GM19351 (cell line): Measurements from ENCODE around the gene PNMA6E.
"Not testable (repeated sequence)": the region's sequence is repeated elsewhere in the genome, so short reads cannot be mapped to it uniquely, and the experiment has no call there.

Experiments used
- ATAC-seq: cut with Tn5 transposase; IDR thresholded peaks from one replicate; pipeline ENCODE4 v1.9.1; 2021; ENCODE audit warnings: mild to moderate bottlenecking, moderate library complexity; ENCODE audit not compliant: unreplicated experiment

The PNMA6E gene

GRCh38 chrX:153409414-153410101, 8.4 kb upstream of the PNMA6E start:
- ATAC-seq, result no peak

DNA sequence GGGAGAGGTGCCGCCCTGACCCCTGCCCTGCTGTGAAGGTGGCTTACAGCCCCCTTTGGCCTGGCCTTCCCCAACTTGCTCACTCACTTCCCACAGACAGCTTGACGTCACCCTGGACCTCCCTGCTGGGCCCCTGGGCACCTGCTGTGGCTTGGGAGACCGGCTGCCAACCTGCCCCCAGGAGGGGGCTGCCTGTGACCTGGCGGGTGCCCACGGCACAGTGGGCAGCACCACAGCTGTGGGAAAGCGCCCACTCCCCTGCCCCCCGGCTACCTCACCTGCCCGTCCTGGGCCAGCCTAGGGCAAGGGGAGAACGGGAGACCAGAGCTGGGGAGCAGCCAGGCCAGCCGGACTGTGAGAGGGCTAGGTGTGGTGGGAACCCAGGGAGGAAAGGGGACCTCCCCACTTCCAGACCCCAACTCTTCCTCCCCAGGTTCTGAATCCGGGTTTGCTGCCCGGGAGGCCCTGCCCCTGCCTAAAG, 7.8 kb upstream of the PNMA6E start:
- no peak for ATAC-seq

DNA sequence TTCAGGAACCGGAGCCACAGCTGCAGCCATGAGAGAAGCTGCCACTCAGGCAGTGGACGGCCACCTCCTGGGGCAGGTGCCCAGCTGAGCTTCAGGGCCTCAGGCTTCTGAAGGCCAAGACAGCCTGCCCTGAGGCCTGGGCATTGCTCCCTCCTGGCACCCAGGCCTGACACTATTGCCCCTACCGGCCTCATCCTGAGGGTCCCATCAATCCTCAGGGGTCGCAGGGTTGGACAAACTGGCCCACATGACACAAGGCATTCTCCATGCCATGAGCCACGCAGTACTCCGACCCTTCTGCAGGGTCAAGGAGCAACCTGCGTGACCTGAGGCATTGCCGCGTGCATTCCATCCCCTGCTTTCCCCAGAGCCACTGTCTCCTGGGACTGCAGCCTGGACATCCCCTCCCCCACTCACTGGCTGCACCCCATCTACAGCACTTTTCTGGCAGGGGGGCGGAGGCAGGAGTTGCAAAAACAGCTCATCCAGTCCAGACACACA, 7.1 kb upstream of the PNMA6E start:
- no peak for ATAC-seq

DNA sequence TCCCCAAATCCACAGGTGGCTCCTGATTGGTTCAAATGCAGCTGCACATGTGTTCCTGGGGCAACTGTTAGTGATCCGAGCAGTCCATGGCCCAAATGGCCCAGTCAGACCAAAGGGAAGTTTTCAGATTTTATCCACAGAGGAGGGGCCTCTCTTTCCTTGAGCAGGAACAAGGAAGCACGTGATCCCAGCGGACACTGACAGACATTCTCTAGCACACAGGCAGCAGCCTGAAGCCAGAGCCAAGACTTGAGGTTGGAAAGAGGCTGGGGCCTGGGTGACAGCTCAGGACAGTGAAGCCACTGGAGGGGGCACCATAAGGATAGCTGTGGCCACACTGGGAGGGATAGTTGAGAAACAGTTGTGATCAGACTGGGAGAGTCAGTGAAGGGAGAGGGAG, 6.6 kb upstream of the PNMA6E start:
- no peak for ATAC-seq

DNA sequence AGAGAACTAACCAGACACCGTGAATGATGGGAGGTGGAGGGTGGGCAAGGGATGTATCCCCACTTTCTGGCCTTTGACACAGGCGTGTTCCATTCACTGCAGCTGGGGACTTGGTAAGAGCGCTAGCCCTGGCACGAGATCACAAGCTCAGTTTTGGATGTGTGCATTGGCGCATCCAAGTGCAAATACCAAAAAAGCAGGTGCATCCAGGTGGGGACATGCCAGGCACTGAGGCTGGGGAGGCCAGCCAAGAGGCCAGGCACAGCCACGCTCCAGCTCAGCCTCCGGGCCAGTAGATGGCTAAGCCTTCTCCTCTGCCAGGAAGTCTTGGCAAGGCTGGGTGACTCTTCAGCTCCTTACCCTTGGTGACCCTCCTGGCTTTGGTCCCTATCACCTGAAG, 5.8 kb upstream of the PNMA6E start:
- no peak for ATAC-seq

DNA sequence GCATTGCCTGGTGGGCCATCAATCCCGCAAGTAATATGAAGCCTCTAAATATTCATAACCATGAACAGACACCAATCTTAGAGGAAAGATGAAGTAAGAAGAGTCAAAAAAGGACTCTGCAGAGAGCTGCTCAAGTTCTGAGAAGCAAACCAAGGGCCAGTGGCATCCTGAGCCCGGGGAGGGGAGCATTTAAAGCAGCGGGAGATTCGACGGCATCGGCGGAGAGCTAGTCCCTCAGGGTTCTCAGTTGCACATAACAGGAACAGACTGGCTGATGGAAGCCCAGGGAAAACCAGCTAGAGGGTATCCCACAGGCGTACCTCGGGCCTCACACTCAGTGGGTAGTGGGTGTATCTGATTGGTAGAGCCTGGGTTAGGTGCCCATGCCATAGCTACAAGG, 4.9 kb upstream of the PNMA6E start:
- ATAC-seq, result no peak

DNA sequence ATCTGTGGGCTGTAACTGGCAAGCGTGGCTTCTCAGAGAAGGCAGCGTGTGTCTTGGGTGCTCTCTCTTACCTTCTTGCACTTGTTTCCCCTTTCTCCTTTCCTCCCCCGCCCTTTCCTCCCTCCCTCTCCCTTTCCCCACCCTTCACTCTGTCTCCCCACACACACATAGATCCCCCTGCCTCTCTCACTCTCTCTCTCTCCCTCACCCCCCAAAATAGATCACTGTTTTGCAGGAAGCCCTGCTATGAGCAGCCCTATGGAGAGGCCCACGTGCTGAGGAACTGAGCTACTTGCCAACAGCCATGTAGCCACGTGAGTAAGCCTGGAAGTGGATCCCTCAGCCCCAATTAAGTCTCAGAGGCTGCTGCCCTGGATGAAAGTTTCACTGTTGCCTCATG, 4.3 kb upstream of the PNMA6E start:
- no peak for ATAC-seq

DNA sequence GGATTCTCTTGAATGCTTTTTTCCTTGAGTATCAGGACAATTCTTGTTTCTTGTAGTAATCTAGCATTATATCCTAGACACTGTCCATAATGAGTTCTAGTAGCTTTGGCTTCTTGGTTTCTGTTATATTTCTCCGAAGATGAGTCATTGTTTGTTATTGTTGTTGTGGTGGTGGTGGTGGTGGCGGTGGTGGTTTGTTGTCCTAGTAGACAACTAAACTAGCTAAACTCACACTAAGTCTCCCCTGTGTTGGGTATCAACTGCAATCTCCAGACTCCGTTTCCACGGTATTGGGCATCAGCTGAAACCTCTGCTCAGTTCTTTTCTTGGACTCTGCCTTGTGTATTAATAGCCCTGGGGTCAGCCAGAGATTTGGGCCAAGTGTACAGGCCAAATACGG, 3.2 kb upstream of the PNMA6E start:
- ATAC-seq, result not testable (repeated sequence)

GRCh38 chrX:153400146-153401132, 711 bp downstream of the PNMA6E start:
- peak; percentile 77 for ATAC-seq

DNA sequence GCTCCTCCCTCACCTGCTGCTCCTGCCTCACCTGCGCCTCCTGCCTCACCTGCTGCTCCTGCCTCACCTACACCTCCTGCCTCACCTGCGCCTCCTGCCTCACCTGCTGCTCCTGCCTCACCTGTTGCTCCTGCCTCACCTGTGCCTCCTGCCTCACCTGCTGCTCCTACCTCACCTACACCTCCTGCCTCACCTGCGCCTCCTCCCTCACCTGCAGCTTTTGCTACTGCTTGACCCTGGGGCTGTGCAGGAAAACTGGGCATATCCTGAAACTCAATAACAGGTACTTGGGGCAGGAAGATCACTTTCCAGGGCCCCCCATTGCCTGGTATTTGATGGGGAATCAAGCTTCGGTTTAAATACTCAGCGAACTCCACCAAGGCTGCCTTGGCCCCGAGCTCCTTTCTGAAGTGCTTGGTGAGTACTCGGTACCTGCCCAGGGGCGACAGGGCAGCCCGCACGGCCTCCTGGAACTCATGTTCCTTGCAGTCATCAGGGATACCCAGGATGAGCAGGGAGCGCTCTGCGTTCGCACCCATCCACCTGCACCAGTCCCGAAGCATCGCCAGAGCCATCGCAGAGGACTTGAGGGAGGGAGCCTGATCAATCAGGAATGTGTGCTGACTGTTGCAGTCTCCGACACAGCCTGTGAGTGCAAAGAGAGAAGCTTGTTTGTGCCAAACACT, 2.7 kb downstream of the PNMA6E start:
- no peak for ATAC-seq

- ATAC-seq, result no peak
Measured at GRCh38 chrX:153397256-153397960, 3.7 kb downstream of the PNMA6E start.

DNA sequence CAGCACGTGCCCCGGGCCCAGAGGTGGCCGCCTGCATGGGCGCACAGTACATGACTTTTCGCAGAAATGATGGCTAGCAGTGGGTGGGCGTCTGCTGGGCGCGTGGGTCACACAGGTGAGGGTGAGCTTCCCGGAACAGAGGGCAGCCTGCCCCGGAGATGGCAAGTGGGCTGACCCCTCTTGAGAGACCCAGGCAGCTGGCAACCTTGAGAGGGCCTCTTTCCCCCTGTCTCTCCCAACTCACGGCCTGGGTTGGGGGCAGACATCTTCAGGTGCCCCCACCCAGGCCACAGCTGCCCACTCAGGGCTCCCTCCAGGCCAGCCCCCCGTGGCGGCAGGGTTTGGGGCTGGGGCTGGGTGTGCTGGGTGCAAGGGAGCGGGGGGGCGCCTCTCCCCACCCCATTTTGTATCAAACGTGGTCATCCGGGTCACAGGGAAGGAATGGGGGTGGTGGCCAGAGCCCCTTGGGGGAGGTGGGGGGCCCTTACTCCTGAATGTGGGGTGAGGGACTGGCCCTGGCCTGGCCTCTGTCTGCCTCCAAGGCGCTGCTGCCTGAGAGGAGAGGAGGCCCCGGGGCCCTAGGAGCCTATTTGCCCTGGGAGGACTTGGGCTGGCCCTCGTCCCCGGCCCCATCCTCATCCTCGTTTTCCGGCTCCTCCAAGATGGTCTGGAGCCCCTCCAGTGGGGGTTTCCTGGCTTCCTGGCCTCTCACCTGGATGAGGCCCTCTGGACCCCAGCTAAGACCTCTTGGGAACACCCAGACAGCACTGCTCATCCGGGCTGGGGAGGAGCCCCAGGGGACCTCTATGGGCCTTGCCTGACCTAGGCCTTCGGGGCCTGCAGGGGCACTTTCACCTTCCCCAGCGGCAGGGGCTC, 4.6 kb downstream of the PNMA6E start:
- no peak for ATAC-seq

DNA sequence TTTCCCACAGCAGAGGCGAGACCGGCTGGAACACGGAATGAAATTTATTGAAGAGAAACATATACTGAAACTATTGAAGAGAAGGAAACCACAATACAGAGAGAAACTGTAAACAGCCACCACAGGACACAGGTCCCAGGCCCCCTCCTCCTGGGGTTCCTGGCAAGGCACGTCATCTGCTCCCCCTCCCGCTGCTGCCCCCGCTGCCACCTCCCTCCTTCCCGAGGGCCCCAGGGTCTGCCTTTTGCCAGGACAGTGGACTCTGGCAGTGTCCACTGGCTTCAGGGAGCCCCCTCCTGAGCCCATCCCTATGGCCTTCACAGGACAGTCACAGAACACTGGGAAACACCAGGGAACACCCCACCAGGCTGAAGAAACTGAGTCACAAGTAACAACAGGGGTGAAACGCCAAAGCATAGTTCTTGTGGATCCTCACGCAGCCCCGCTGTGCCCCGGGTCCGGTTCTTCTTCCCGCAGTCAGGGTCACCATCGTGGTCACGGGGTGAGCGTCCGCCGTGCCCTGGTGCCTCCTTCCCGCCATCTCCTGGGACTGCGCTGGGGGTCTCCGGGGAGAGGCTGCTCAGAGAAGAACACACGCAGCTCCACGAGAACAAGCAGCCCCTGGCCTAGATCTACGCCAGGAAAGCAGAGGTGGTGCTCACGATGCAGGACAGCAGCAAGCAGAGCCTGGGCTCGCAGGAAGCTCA, 5.4 kb downstream of the PNMA6E start:
- ATAC-seq, result no peak

DNA sequence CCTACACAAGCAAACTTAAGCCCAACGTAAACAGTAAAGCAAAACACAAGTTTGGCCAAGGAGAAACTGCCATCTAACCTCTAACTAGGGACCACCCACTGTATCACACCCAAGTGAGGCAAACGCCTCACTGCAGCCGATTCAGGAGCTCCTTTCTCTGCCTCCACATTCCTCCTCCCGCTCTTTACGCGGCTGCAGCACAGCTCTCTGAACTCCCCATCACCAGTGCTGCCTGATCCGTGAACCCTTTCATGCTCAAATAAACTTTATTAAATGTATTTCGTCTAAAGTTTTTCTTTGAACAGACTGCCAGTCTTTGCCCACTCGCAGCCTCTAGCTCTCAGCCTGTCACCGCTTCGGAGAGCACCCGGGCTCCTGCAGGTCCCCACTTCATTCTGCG, 6.5 kb downstream of the PNMA6E start:
- no peak for ATAC-seq

DNA sequence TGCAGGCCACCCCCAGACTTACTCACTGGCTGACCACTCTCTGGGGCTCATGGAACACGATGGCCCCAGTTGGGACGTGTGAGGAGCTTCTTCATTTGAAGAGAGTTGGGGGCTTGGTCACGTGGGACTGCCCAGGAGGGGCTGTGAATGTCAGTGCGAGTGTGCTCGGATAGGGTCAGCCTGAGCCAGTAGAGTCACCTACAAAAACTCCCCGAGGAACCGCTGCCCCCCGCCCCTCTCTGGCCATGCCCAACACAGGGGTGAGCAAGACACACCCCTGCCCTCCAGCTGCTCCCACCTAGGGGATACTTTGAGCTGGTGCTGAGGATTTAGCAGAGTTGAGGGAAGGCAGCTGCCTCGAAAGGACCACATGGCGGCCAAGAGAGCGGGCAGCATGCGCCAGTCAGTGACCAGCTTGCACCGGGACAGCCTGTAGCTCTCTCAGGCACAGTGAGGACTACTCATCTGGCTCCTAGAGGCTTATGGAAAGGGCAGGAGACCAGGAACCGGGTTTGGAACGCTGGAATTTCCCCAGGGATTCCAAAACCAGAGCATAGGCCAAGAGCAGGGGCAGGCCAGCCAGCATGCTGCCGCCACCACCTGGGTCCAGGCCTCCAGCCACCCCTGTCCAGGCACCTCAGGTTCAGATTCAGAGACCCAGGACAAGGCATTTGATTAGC, 8.4 kb downstream of the PNMA6E start:
- ATAC-seq, result no peak

- not testable (repeated sequence) for ATAC-seq
Measured at GRCh38 chrX:153389460-153389768, 11.7 kb downstream of the PNMA6E start.

DNA sequence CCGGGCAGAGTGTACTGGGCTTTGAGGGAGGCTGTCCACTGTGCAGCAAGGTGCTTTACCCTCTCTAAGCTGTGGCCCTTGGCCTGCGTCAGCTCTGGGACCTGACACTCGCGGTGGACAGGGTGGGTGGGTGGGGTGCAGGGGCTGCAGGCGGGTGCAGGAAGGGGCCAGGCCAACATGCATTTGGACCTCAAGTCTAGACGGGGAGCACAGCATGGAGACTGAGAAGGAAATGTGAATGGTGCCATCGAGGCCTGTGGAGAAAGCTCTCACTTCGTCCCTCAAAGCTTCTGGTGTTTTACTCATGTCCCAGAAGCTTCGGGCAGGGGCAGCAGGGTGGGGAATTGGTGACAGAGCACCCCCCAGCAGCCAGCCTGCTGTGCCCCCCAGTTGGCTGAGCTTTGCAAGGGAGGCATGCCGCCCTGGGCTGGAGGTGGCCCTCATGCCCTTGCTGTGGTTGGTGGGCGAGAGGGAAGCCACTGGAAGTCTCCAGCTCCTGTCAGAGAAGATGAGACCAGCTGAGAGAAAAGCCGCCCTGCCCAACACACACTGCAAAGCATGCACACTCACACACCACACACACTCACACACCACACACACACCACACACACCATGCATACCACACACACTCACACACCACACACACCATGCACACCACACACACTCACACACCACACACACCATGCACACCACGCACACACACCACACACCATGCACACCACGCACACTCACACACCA, 12.3 kb downstream of the PNMA6E start:
- no peak for ATAC-seq
